MM.1S (cell line): ENCODE measurements around the gene FRY.

ENCODE experiments used
- CTCF ChIP-seq: fragments of 300-600 bp; sonication (generic); IDR thresholded peaks from 2 replicates; pipeline ENCODE4 v1.5.1; 2016; ENCODE audit warnings: antibody characterized with exemption, low read length, mixed read lengths
- EZH2 ChIP-seq: fragments of 300-600 bp; sonication (generic); optimal IDR thresholded peaks from 2 replicates; pipeline ENCODE3; 2017; ENCODE audit warnings: low read depth, mild to moderate bottlenecking, antibody characterized with exemption, low read length, mixed read lengths
- EZH2phosphoT487 ChIP-seq: fragments of 300-600 bp; sonication (generic); IDR thresholded peaks from 2 replicates; pipeline ENCODE4 v1.6.1; 2018; ENCODE audit warnings: antibody characterized with exemption, low read length

- TF ChIP-seq CTCF, result no peak
- TF ChIP-seq EZH2phosphoT487, result no peak
- TF ChIP-seq EZH2, result no peak
Observed at GRCh38 chr13:32178763-32179162, 147.2 kb downstream of the FRY start.
